ENCODE data around the gene PMF1. TPM values are rescaled to one million over a fixed set of nuclear protein-coding genes. Genes with fewer than 3 reads are reported as not detected.
A peak's percentile ranks its signal among the peaks of the same experiment; 100 is the strongest.

The PMF1 gene
- total RNA-seq, 1 donor from 2014 or later, result 55.3 TPM

GRCh38 chr1:156245451-156246232 is 32.8 kb downstream of the PMF1 start:
- FAIRE-seq (no peak), DNase-seq (ENCODE audit: low read depth) (no peak)
- no peaks in the 10 kb centered on the region for H3K27me3 ChIP-seq (ENCODE audit: control insufficient read depth, insufficient read depth, low read length)
- no peak for TF ChIP-seq CTCF (IDR thresholded peaks at IDR 0.05; ENCODE audit: insufficient read depth, low read length, severe bottlenecking)
- H3K4me3 ChIP-seq (ENCODE audit: low read depth, low read length), result peak overlapping the region; percentile 11
- H3K36me3 ChIP-seq (ENCODE audit: control insufficient read depth, insufficient read depth, low read length), result peaks cover 8% of the 10 kb centered on the region

DNA sequence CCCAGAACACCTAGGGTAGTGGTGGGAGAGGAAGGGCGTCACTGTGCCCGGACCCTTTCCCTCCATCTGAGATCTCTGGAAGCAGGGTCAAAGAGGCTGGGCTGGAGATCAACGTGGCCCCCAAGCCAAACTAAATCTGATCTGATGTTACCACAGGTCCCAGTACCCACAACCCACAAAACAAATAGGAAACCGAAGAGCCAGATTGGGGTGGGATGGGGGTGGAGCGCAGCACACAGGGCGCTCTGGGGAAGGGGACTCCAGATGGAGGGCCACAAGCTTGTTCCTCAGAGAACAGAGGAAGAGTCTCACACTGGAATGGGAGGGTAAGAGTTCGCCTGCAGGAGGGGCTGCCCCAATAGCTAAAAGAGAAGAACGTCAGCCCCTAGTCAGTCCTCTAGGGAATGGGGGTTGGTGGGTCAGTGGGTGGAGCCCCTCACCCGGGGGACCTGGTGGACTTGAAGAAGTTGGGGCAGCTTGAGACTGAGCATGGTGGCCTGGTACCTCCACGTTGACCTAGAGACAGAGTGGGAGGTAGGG is 33.5 kb downstream of the PMF1 start:
- DNase-seq (ENCODE audit: low read depth) (no peak), FAIRE-seq (peak; percentile 79)
- Histone ChIP-seq H3K27me3 (ENCODE audit: control insufficient read depth, insufficient read depth, low read length) (no peaks in the 10 kb centered on the region), H3K36me3 (ENCODE audit: control insufficient read depth, insufficient read depth, low read length) (peaks cover 12% of the 10 kb centered on the region), H3K4me3 (ENCODE audit: low read depth, low read length) (no peak overlapping the region)
- TF ChIP-seq CTCF (IDR thresholded peaks at IDR 0.05; ENCODE audit: insufficient read depth, low read length, severe bottlenecking), result no peak

DNA sequence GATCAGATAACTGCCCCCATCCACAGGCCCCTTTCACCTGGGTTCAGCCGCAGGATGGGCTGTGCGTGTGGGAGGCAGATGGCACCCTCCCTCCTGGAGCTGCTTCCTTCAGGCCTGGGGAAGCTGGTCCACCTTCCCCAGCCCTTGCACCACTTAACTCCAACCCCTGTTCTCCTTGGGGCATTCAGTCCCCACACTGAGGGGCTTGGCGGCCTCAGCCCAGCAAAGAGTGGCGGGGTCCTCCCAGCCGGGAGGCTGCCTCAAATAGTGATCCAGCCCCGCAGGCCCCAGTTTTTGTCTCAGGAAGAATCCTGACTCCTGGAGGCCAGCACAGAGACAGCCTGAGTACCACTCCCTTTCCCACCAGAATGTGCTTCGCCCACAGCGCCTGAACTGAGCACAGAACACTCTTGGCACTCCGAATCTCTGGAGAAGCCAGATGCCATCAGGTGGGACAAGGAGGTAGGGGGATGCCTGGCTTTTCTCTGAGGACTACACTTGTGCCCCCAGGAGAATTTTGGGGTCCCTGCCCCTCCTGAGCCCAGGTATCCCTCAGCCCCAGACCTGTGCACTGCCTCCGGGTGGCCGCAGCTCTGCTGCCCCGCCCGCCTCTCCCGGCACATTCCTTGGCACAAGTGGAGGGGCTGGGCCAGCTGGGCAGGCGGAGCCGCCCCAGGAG is 34.1 kb downstream of the PMF1 start:
- peak; percentile 40 for FAIRE-seq
- no peak for DNase-seq (ENCODE audit: low read depth)
- H3K4me3 ChIP-seq (ENCODE audit: low read depth, low read length), result no peak overlapping the region
- no peaks in the 10 kb centered on the region for H3K27me3 ChIP-seq (ENCODE audit: control insufficient read depth, insufficient read depth, low read length)
- peaks cover 18% of the 10 kb centered on the region for H3K36me3 ChIP-seq (ENCODE audit: control insufficient read depth, insufficient read depth, low read length)
- TF ChIP-seq CTCF (IDR thresholded peaks at IDR 0.05; ENCODE audit: insufficient read depth, low read length, severe bottlenecking), result no peak

DNA sequence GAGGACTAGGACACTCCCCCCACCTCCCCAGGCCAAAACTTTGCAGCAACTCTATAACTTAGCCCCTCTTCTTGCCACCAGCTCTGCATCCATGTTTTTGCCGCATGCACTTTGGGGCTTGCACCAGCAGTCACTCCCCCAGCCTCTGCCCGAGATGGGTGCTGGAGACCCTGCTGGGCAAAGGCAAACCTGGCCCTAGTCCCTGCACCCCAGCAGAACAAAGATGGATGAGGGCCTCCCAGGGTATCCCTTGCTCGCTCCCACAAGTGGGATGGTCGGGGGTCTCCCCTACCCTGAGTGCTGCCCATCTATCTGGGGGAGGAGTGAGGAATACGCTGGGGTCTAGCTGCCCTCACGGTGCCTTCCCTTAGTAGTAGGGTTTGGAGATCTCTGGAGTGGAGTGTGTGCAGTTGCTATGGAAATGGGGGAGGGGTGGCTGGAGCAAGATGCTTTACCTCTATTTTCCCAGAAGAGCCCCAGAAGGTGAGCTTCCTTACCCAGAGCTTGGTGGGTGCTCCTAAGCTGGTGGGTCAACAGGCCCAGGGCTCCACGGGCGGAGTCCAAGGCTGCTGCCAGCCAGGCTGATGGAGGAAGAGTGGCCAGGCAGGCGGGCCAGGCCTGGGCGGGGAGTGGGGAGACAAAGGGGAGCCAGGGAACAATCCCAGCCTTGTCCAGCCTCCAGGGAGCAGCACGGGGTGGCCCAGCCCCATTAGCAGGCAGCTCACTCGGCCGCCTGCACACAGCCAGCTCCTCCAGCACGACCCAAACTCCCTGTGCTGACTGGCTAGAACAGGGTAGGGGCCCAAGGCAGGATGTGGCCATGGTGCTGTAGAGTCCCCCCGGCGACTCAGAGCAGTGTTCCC is 34.9 kb downstream of the PMF1 start, which contains the start of gene PAQR6:
Gene PAQR6, minus strand, starts transcription at position 597 of the 863 bp plus-strand sequence. CDS start 1,325 bp downstream, outside the sequence.
- no peak for TF ChIP-seq CTCF (IDR thresholded peaks at IDR 0.05; ENCODE audit: insufficient read depth, low read length, severe bottlenecking)
- Histone ChIP-seq H3K27me3 (ENCODE audit: control insufficient read depth, insufficient read depth, low read length) (no peaks in the 10 kb centered on the region), H3K4me3 (ENCODE audit: low read depth, low read length) (no peak within 1 kb of the TSS), H3K36me3 (ENCODE audit: control insufficient read depth, insufficient read depth, low read length) (peaks cover 25% of the 10 kb centered on the region)
- FAIRE-seq, result no peak
- DNase-seq (ENCODE audit: low read depth), result no peak

DNA sequence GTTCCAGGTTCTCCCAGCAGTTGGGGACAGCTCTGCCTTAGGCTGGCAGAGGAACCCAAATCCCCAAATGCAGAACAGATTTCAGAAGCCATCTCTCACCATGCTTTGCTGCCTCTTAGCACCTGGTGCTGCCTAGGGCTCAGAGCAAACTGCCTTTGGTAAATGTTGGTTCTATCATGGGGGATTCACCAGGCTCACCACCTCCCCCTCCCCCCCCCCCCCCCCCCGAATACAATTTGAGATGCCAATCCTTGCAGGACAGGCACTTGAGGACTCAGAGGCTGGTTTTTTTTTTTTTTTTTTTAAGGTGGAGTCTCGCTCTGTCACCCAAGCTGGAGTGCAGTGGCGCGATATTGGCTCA is 35.5 kb downstream of the PMF1 start:
- Histone ChIP-seq H3K4me3 (ENCODE audit: low read depth, low read length) (no peak overlapping the region), H3K36me3 (ENCODE audit: control insufficient read depth, insufficient read depth, low read length) (peaks cover 30% of the 10 kb centered on the region), H3K27me3 (ENCODE audit: control insufficient read depth, insufficient read depth, low read length) (no peaks in the 10 kb centered on the region)
- FAIRE-seq (no peak), DNase-seq (ENCODE audit: low read depth) (no peak)
- no peak for TF ChIP-seq CTCF (IDR thresholded peaks at IDR 0.05; ENCODE audit: insufficient read depth, low read length, severe bottlenecking)
